Body of pancreas (tissue), 4 donors: ENCODE data around the gene ALDH9A1. TPM values are rescaled to one million over a fixed set of nuclear protein-coding genes. Genes with fewer than 3 reads are reported as not detected.
"Not testable (repeated sequence)": the region's sequence is repeated elsewhere in the genome, so short reads cannot be mapped to it uniquely, and the experiment has no call there.

Source experiments
- ATAC-seq: fragments of 150-250 bp; one replicate; pipeline ENCODE4 v1.9.1; 2016
- DNase-seq, 4 donors: peaks; one replicate each; pipeline ENCODE4 v3.0.0-alpha.2; 2019
- H3K27ac ChIP-seq, 4 donors: fragments of 200-600 bp; sonication (generic); 1 replicate in 3 of 4; 2 replicates in 1 of 4; pipeline versions ENCODE4 v1.5.1 to v1.6.1; 2016 to 2019; ENCODE audit warnings: mild to moderate bottlenecking in 1 of 4, mixed read lengths in 1 of 4, moderate library complexity in 1 of 4
- H3K27me3 ChIP-seq, 2 donors: fragments of 200-600 bp; sonication (generic); one replicate each; pipeline ENCODE4 v1.6.0; 2016; ENCODE audit warnings: mild to moderate bottlenecking in 1 of 2
- H3K36me3 ChIP-seq, 2 donors: fragments of 200-600 bp; sonication (generic); replicated peaks in 1 of 2; 2 replicates each; pipeline ENCODE4 v1.5.1; 2016; ENCODE audit warnings: low read depth in 2 of 2; ENCODE audit not compliant: insufficient read depth in 1 of 2
- H3K4me1 ChIP-seq: fragments of 200-600 bp; sonication (generic); one replicate; pipeline ENCODE4 v1.6.0; 2016
- H3K4me3 ChIP-seq, 2 donors: fragments of 200-600 bp; sonication (generic); 1 replicate in 1 of 2; 2 replicates in 1 of 2; pipeline ENCODE4 v1.5.1; 2016 to 2019
- H3K9me3 ChIP-seq, 3 donors: fragments of 200-600 bp; sonication (generic); 1 replicate in 2 of 3; 2 replicates in 1 of 3; pipeline ENCODE4 v1.5.1; 2016
- CTCF ChIP-seq, 7 experiments: fragments of 450-650 bp in 4 of 7; fragments of 200-600 bp in 3 of 7; sonication (generic) in 3 of 7; IDR thresholded peaks; one replicate each; pipeline ENCODE4 v1.5.1; 2016 to 2019; ENCODE audit warnings: antibody characterized with exemption in 7 of 7
- POLR2A ChIP-seq, 3 donors: fragments of 450-650 bp; IDR thresholded peaks; one replicate each; pipeline ENCODE4 v1.6.1; 2016; ENCODE audit warnings: antibody characterized with exemption in 3 of 3, mild to moderate bottlenecking in 2 of 3
- WGBS, 2 donors: methylation state at CpG; one replicate each; pipeline ENCODE4 v1.1.5; 2017; 5-methylcytosine and 5-hydroxymethylcytosine counted together
- intact Hi-C: fragments of 100-400 bp; cut with DNase I; formaldehyde crosslinking; loops from one replicate; pipeline ENCODE4 v1.15.1; 2023
- total RNA-seq, 2 donors: library from RNA; depleted of rRNA; stranded (reverse); fragments of >200 nt; gene quantifications; one replicate each; pipeline ENCODE4 v1.1.0, GENCODE V29; 2016

Gene ALDH9A1
- total RNA-seq, 2 donors from 2014 or later: 20.8 to 30.1 TPM

- TF ChIP-seq POLR2A (IDR thresholded peaks at IDR 0.05) (no peak), CTCF (IDR thresholded peaks at IDR 0.05) (no peak)
- peaks cover 14% of the 10 kb centered on the region for H3K4me1 ChIP-seq
- H3K9me3 ChIP-seq: no peaks in the 10 kb centered on the region
- DNase-seq (no peak), ATAC-seq (no peak)
- WGBS, 2 donors: 86 to 94% methylated on average over 2 of the region's 2 CpGs
- H3K27me3 ChIP-seq: no peaks in the 10 kb centered on the region
- intact Hi-C loops: no loop called here
- no peak overlapping the region for H3K4me3 ChIP-seq
- no peak overlapping the region for H3K27ac ChIP-seq
- H3K36me3 ChIP-seq: no peaks in the 10 kb centered on the region
These were observed 11.4 kb downstream of the ALDH9A1 start for GRCh38 chr1:165686971-165687433.

GRCh38 chr1:165686121-165686970, 12.0 kb downstream of the ALDH9A1 start:
- Histone ChIP-seq H3K36me3 (peaks cover 0 to under 1% of the 10 kb centered on the region in 2 donors), H3K4me1 (peaks cover 14% of the 10 kb centered on the region), H3K27ac (no peak overlapping the region), H3K27me3 (no peaks in the 10 kb centered on the region), H3K9me3 (no peaks in the 10 kb centered on the region), H3K4me3 (no peak overlapping the region)
- WGBS, 2 donors: 81 to 92% methylated on average over 6 of the region's 6 CpGs
- TF ChIP-seq POLR2A (IDR thresholded peaks at IDR 0.05) (no peak), CTCF (IDR thresholded peaks at IDR 0.05) (no peak)
- DNase-seq (no peak), ATAC-seq (no peak)
- intact Hi-C loops: no loop called here

GRCh38 chr1:165683848-165684485, 14.4 kb downstream of the ALDH9A1 start:
- peaks cover 0 to 2% of the 10 kb centered on the region in 2 donors for H3K36me3 ChIP-seq
- no peaks in the 10 kb centered on the region for H3K27me3 ChIP-seq
- TF ChIP-seq POLR2A (IDR thresholded peaks at IDR 0.05) (no peak), CTCF (IDR thresholded peaks at IDR 0.05) (no peak)
- no peak for DNase-seq
- 30 to 92% methylated on average over 1 of the region's 1 CpG for WGBS, 2 donors
- ATAC-seq: no peak
- no peak overlapping the region for H3K4me3 ChIP-seq
- intact Hi-C loops: no loop called here
- no peak overlapping the region for H3K27ac ChIP-seq
- peaks cover 10% of the 10 kb centered on the region for H3K4me1 ChIP-seq
- H3K9me3 ChIP-seq: no peaks in the 10 kb centered on the region

DNA sequence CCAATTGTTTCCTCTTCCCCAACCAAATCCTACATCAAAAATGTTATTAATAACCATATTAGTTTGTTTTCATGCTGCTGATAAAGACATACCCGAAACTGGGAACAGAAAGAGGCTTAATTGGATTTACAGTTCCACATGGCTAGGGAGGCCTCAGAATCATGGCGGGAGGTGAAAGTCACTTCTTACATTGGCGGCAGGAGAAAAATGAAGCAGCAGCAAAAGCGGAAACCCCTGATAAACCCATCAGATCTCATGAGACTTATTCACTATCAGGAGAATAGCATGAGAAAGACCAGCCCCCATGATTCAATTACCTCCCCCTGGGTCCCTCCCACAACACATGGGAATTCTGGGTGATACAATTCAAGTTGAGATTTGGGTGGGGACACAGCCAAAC, 17.6 kb downstream of the ALDH9A1 start:
- H3K27me3 ChIP-seq, ATAC-seq, intact Hi-C loops, DNase-seq, H3K9me3 ChIP-seq, H3K27ac ChIP-seq, H3K4me3 ChIP-seq, H3K4me1 ChIP-seq: not testable (repeated sequence)
- H3K36me3 ChIP-seq: peaks cover 0 to 11% of the 10 kb centered on the region in 2 donors
- 97 to 99% methylated on average over 4 of the region's 4 CpGs for WGBS, 2 donors

DNA sequence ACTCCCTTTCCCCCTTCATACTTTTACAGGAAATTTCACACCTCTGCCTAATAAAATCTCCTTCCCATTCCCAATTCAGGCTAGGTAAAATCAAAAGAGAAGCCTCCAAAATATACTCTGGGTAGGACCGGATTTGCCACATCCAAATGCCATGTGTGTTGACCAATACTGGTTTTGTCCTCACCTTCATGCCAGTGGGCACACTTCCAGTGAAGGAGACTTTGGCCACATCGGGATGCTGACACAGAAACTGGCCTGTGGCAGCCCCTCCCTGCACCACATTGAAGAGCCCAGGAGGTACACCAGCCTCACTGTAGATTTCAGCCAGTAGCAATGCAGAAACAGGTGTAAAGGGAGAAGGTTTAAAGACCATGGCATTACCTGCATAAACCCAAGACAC, 18.1 kb downstream of the ALDH9A1 start:
- peaks cover 0 to 11% of the 10 kb centered on the region in 2 donors for H3K36me3 ChIP-seq

More for the DNA sequence above, 18.1 kb downstream of the ALDH9A1 start:
- 69 to 77% methylated on average over 2 of the region's 2 CpGs for WGBS, 2 donors
- no peak for TF ChIP-seq POLR2A (IDR thresholded peaks at IDR 0.05)
- no peak for TF ChIP-seq CTCF (IDR thresholded peaks at IDR 0.05)
- peaks cover 10% of the 10 kb centered on the region for H3K4me1 ChIP-seq
- H3K27ac ChIP-seq: no peak overlapping the region
- ATAC-seq: no peak
- no peaks in the 10 kb centered on the region for H3K27me3 ChIP-seq
- no peak for DNase-seq
- no peak overlapping the region for H3K4me3 ChIP-seq
- intact Hi-C loops: no loop called here
- no peaks in the 10 kb centered on the region for H3K9me3 ChIP-seq
